Small intestine (tissue), 7 donors: ENCODE results near the gene C5AR2. TPM values are rescaled to one million over a fixed set of nuclear protein-coding genes. Genes with fewer than 3 reads are reported as not detected.
"Not testable (repeated sequence)": the region's sequence is repeated elsewhere in the genome, so short reads cannot be mapped to it uniquely, and the experiment has no call there.

Source experiments
- DNase-seq, 2 donors: peaks; one replicate each; pipeline versions ENCODE4 v3.0.0 to v3.0.0-alpha.2; 2013
- FAIRE-seq: peaks from 2 replicates; lab custom pipeline; 2012; peaks lifted over from hg19 to GRCh38; lab: Jason Lieb, UNC
- H3K27ac ChIP-seq, 3 donors: one replicate each; pipeline ENCODE4 v1.5.1; 2013; ENCODE audit warnings: low read length in 2 of 3, mild to moderate bottlenecking in 2 of 3, control low read depth in 1 of 3, inconsistent platforms in 1 of 3, low read depth in 1 of 3, moderate library complexity in 1 of 3
- H3K27me3 ChIP-seq, 3 donors: one replicate each; pipeline ENCODE4 v1.6.1; 2013; ENCODE audit warnings: low read length in 3 of 3, inconsistent platforms in 1 of 3; ENCODE audit not compliant: control insufficient read depth in 3 of 3, insufficient read depth in 3 of 3
- H3K36me3 ChIP-seq, 3 donors: one replicate each; pipeline ENCODE4 v1.6.1; 2013; ENCODE audit warnings: low read length in 3 of 3, inconsistent platforms in 1 of 3, low read depth in 1 of 3, mild to moderate bottlenecking in 1 of 3, moderate library complexity in 1 of 3; ENCODE audit not compliant: control insufficient read depth in 3 of 3, insufficient read depth in 2 of 3
- H3K4me1 ChIP-seq, 3 donors: one replicate each; pipeline ENCODE4 v1.6.1; 2013; ENCODE audit warnings: low read length in 2 of 3, inconsistent platforms in 1 of 3, low read depth in 1 of 3, mild to moderate bottlenecking in 1 of 3, moderate library complexity in 1 of 3; ENCODE audit not compliant: control insufficient read depth in 3 of 3, insufficient read depth in 2 of 3
- H3K4me3 ChIP-seq, 3 donors: one replicate each; pipeline ENCODE4 v1.5.1; 2013; ENCODE audit warnings: low read length in 3 of 3, control low read depth in 1 of 3, inconsistent platforms in 1 of 3, low read depth in 1 of 3, mild to moderate bottlenecking in 1 of 3, moderate library complexity in 1 of 3
- H3K9me3 ChIP-seq, 2 donors: one replicate each; pipeline ENCODE4 v1.6.1; 2013; ENCODE audit warnings: low read depth in 1 of 2, low read length in 1 of 2; ENCODE audit not compliant: control insufficient read depth in 2 of 2, insufficient read depth in 1 of 2
- whole genome bisulfite sequencing, 3 donors: extraction: QIAGEN DNeasy Blood & Tissue Kit; methylation state at CpG; one replicate each; pipeline ENCODE4 v1.1.7; 2013; 5-methylcytosine and 5-hydroxymethylcytosine counted together
- polyA plus RNA-seq, 4 donors: library from polyadenylated mRNA; stranded (reverse) in 3 of 4; unstranded in 1 of 4; fragments of 200-250 nt in 3 of 4; fragments of 120-200 nt in 1 of 4; gene quantifications; one replicate each; pipeline versions ENCODE4 v1.2.1 to v1.2.3, GENCODE V29; 2013
- donor health status: healthy with polysubstance abuse.
- donor health status: control.
- donor health status: control.
- donor health status: Bipolar disorder and iron deficiency.
- donor health status: healthy.

C5AR2 gene
- polyA plus RNA-seq, 4 donors, result 0.10 to 0.91 TPM; not detected in 2

- 74 to 86% (median 86%) methylated on average over 6 of the region's 6 CpGs for WGBS, 3 donors
Measured at GRCh38 chr19:47331490-47331889, 485 bp upstream of the C5AR2 start.

GRCh38 chr19:47336765-47337718, 5.1 kb downstream of the C5AR2 start:
- not testable (repeated sequence) for DNase-seq, H3K4me1 ChIP-seq, H3K27ac ChIP-seq, H3K9me3 ChIP-seq, FAIRE-seq, H3K27me3 ChIP-seq, H3K4me3 ChIP-seq, H3K36me3 ChIP-seq
- 64 to 74% (median 69%) methylated on average over 18 of the region's 18 CpGs for WGBS, 3 donors

More at GRCh38 chr19:47331490-47331889, 485 bp upstream of the C5AR2 start:
- H3K27ac ChIP-seq, result peak overlapping the region in 1 of 3 donors; percentile 80
- peaks cover 0 to 5% (median 0%) of the 10 kb centered on the region in 3 donors for H3K4me1 ChIP-seq
- no peaks in the 10 kb centered on the region for H3K9me3 ChIP-seq
- FAIRE-seq (no peak), DNase-seq (no peak)
- no peaks in the 10 kb centered on the region for H3K36me3 ChIP-seq
- H3K4me3 ChIP-seq, result no peak overlapping the region
- peaks cover 0 to 3% (median 0%) of the 10 kb centered on the region in 3 donors for H3K27me3 ChIP-seq

GRCh38 chr19:47339196-47339880, 7.4 kb downstream of the C5AR2 start:
- H3K9me3 ChIP-seq, result peaks cover 0 to 2% of the 10 kb centered on the region in 2 donors
- 64 to 81% (median 70%) methylated on average over 10 of the region's 10 CpGs for WGBS, 3 donors
- H3K36me3 ChIP-seq, result no peaks in the 10 kb centered on the region
- H3K27ac ChIP-seq, result no peak overlapping the region
- no peak overlapping the region for H3K4me3 ChIP-seq
- no peak for DNase-seq
- H3K4me1 ChIP-seq, result no peaks in the 10 kb centered on the region
- H3K27me3 ChIP-seq, result no peaks in the 10 kb centered on the region
- no peak for FAIRE-seq

- WGBS, 3 donors, result 93 to 95% (median 93%) methylated on average over 26 to 29 of the region's 29 CpGs
- H3K36me3 ChIP-seq, result no peaks in the 10 kb centered on the region
- H3K27ac ChIP-seq, result no peak overlapping the region
- no peak overlapping the region for H3K4me3 ChIP-seq
- no peaks in the 10 kb centered on the region for H3K4me1 ChIP-seq
- no peaks in the 10 kb centered on the region for H3K27me3 ChIP-seq
- FAIRE-seq (no peak), DNase-seq (no peak)
- peaks cover 0 to 2% of the 10 kb centered on the region in 2 donors for H3K9me3 ChIP-seq
Measured at GRCh38 chr19:47340477-47341208, 8.7 kb downstream of the C5AR2 start.

- FAIRE-seq (no peak), DNase-seq (no peak)
- H3K9me3 ChIP-seq, result peaks cover 0 to 2% of the 10 kb centered on the region in 2 donors
- no peaks in the 10 kb centered on the region for H3K36me3 ChIP-seq
- H3K27me3 ChIP-seq, result no peaks in the 10 kb centered on the region
- no peak overlapping the region for H3K4me3 ChIP-seq
- no peaks in the 10 kb centered on the region for H3K4me1 ChIP-seq
- 88 to 98% (median 90%) methylated on average over 4 of the region's 4 CpGs for WGBS, 3 donors
- H3K27ac ChIP-seq, result no peak overlapping the region
Measured at GRCh38 chr19:47341734-47342133, 9.8 kb downstream of the C5AR2 start.

- WGBS, 3 donors, result 83 to 85% (median 83%) methylated on average over 11 of the region's 11 CpGs
Measured at GRCh38 chr19:47343194-47343802, 11.3 kb downstream of the C5AR2 start.

GRCh38 chr19:47344425-47344824, 12.4 kb downstream of the C5AR2 start:
- Histone ChIP-seq H3K9me3 (peaks cover 0 to 2% of the 10 kb centered on the region in 2 donors), H3K4me1 (no peaks in the 10 kb centered on the region), H3K4me3 (no peak overlapping the region), H3K27me3 (no peaks in the 10 kb centered on the region), H3K36me3 (no peaks in the 10 kb centered on the region), H3K27ac (no peak overlapping the region)
- WGBS, 3 donors, result 78 to 86% (median 79%) methylated on average over 1 of the region's 1 CpG
- DNase-seq (no peak), FAIRE-seq (no peak)

More at GRCh38 chr19:47343194-47343802, 11.3 kb downstream of the C5AR2 start:
- Histone ChIP-seq H3K36me3 (no peaks in the 10 kb centered on the region), H3K27me3 (no peaks in the 10 kb centered on the region), H3K4me1 (no peaks in the 10 kb centered on the region), H3K4me3 (no peak overlapping the region), H3K9me3 (peaks cover 0 to 2% of the 10 kb centered on the region in 2 donors), H3K27ac (no peak overlapping the region)
- FAIRE-seq (no peak), DNase-seq (no peak)
